ENCODE results near the gene DYNC2H1.

The DYNC2H1 gene

GRCh38 chr11:103378931-103379330, 269.7 kb downstream of the DYNC2H1 start:
- DNase-seq = no peak

- no peak for DNase-seq
These were observed 270.8 kb downstream of the DYNC2H1 start for GRCh38 chr11:103380031-103380430.

- no peak for DNase-seq
These were observed 275.4 kb downstream of the DYNC2H1 start for GRCh38 chr11:103384652-103385051.

GRCh38 chr11:103395612-103396011, 286.4 kb downstream of the DYNC2H1 start:
- DNase-seq = no peak

GRCh38 chr11:103396237-103396636, 287.0 kb downstream of the DYNC2H1 start:
- DNase-seq = no peak

- no peak for DNase-seq
These were observed 288.1 kb downstream of the DYNC2H1 start for GRCh38 chr11:103397369-103397768.

- no peak for DNase-seq
These were observed 289.6 kb downstream of the DYNC2H1 start for GRCh38 chr11:103398829-103399228.

- no peak for DNase-seq
These were observed 297.1 kb downstream of the DYNC2H1 start for GRCh38 chr11:103406357-103406756.

GRCh38 chr11:103407641-103408040, 298.4 kb downstream of the DYNC2H1 start:
- no peak for DNase-seq

GRCh38 chr11:103413266-103413888, 304.2 kb downstream of the DYNC2H1 start:
- no peak for DNase-seq

- no peak for DNase-seq
These were observed 308.8 kb downstream of the DYNC2H1 start for GRCh38 chr11:103418014-103418413.

- DNase-seq = no peak
These were observed 311.4 kb downstream of the DYNC2H1 start for GRCh38 chr11:103420593-103420992.

- DNase-seq = no peak
These were observed 324.3 kb downstream of the DYNC2H1 start for GRCh38 chr11:103433386-103434072.

- no peak for DNase-seq
These were observed 324.8 kb downstream of the DYNC2H1 start for GRCh38 chr11:103434073-103434411.

- DNase-seq = no peak
These were observed 327.0 kb downstream of the DYNC2H1 start for GRCh38 chr11:103436131-103436770.

- DNase-seq = no peak
These were observed 331.8 kb downstream of the DYNC2H1 start for GRCh38 chr11:103441021-103441420.

GRCh38 chr11:103448966-103449365, 339.7 kb downstream of the DYNC2H1 start:
- DNase-seq = no peak

- DNase-seq = no peak
These were observed 341.0 kb downstream of the DYNC2H1 start for GRCh38 chr11:103450241-103450640.

GRCh38 chr11:103453126-103453525, 343.9 kb downstream of the DYNC2H1 start:
- DNase-seq = no peak

- DNase-seq = no peak
These were observed 344.9 kb downstream of the DYNC2H1 start for GRCh38 chr11:103453915-103454709.

- DNase-seq = no peak
These were observed 355.2 kb downstream of the DYNC2H1 start for GRCh38 chr11:103464420-103464819.

- no peak for DNase-seq
These were observed 356.4 kb downstream of the DYNC2H1 start for GRCh38 chr11:103465555-103466140.

GRCh38 chr11:103471546-103471945, 362.3 kb downstream of the DYNC2H1 start:
- no peak for DNase-seq

Measured in CD4-positive, alpha-beta T cell treated with Interleukin-6 for 4 hours (primary cell).